HG03135 (cell line): ENCODE data around the gene LTB.
A peak's percentile ranks its signal among the peaks of the same experiment; 100 is the strongest.

Source experiments
- ATAC-seq: cut with Tn5 transposase; IDR thresholded peaks from one replicate; pipeline ENCODE4 v1.9.1; 2021; ENCODE audit warnings: mild to moderate bottlenecking, moderate library complexity; ENCODE audit not compliant: unreplicated experiment

Gene LTB, protein sequence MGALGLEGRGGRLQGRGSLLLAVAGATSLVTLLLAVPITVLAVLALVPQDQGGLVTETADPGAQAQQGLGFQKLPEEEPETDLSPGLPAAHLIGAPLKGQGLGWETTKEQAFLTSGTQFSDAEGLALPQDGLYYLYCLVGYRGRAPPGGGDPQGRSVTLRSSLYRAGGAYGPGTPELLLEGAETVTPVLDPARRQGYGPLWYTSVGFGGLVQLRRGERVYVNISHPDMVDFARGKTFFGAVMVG

DNA sequence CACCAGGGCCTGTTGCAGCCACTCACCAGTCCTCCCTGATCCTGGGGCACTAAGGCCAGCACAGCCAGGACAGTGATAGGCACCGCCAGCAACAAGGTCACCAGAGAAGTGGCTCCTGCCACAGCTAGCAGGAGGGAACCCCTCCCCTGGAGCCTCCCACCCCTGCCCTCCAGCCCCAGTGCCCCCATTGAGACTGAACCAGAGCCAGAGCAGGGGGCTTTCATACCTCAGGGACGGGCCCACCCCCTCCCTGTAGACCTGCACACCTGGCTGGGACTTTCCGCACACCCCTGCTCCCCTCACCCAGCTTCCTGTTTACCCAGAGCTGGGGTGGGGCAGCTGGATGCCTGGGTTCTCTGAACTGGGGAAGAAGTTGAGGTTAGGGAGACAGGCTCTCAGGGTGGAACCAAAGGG, at the start of gene LTB:
Gene LTB (minus strand): TSS at position 195 of the 414 bp plus-strand sequence. CDS start 7 bp downstream, at position 188.
- ATAC-seq, result no peak

DNA sequence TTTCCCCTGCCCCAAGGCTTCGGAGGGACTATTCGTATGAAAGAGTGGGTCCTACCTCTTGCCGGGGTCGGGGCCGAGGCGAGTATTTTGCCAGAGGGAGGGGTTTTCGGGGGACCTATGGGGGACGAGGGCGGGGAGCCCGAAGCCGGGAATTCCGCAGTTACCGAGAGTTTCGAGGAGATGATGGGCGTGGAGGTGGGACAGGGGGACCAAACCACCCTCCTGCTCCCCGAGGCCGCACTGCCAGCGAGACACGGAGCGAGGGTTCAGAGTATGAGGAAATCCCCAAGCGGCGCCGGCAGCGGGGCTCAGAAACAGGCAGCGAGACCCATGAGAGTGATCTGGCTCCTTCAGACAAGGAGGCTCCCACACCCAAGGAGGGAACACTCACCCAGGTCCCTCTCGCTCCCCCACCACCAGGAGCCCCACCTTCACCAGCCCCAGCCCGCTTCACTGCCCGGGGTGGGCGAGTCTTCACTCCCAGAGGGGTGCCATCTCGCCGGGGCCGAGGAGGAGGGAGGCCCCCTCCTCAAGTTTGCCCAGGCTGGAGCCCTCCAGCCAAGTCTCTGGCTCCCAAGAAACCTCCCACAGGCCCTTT, 49.6 kb upstream of the LTB start:
- no peak for ATAC-seq

DNA sequence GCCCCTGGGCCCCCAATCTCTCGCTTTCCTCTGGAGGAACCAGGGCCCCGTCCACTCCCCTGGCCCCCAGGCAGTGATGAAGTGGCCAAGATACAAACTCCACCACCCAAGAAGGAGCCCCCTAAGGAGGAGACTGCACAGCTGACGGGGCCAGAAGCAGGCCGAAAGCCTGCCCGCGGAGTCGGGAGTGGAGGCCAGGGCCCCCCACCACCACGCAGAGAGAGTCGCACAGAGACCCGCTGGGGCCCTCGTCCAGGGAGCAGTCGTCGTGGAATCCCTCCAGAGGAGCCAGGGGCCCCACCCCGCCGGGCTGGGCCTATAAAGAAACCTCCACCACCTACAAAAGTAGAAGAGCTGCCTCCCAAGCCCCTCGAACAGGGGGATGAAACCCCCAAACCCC, 49.0 kb upstream of the LTB start:
- ATAC-seq, result no peak

DNA sequence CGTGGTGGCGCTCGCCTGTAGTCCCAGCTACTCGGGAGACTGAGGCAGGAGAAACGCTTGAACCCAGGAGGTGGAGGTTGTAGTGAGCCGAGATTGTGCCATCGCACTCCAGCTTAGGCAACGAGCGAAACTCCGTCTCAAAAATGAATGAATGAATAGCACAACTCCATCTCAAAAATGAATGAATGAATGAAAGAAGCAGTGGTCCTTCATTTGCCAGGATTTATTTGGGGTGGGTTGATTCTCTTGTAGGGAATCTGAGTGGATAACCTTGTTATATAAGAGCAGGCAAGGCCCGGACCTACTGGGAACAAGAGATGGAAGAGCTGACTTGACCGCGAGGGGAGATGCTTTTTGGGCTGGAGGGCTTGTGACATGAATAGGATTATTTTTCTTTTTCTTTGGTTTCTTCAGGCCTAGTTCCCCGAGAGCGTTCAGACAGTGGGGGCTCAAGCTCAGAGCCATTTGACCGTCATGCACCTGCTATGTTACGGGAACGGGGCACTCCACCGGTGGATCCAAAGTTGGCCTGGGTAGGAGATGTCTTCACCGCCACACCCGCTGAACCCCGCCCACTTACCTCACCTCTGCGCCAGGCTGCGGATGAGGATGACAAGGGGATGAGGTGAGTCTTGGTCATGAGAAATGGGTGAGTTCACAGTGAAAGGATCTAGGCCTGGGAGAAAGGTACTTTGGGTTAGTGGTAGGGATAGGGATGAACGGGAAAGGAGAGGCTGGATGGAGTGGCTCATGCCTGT, 48.1 kb upstream of the LTB start:
- ATAC-seq, result no peak

DNA sequence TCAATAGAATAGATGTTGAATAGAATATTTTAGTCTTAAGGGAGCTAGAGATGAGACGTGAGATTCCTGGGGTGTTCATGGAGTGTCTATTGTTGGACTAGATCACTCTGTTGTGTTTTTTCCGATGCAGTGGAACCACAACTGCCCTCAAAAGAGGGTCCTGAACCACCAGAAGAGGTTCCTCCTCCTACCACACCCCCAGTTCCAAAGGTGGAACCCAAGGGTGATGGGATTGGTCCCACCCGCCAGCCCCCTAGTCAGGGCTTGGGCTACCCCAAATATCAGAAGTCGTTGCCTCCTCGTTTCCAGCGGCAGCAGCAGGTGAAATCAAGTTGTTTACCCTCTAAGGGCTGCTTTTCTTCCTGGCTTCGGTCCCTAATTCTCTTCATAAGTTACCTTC, 46.8 kb upstream of the LTB start:
- ATAC-seq, result no peak

DNA sequence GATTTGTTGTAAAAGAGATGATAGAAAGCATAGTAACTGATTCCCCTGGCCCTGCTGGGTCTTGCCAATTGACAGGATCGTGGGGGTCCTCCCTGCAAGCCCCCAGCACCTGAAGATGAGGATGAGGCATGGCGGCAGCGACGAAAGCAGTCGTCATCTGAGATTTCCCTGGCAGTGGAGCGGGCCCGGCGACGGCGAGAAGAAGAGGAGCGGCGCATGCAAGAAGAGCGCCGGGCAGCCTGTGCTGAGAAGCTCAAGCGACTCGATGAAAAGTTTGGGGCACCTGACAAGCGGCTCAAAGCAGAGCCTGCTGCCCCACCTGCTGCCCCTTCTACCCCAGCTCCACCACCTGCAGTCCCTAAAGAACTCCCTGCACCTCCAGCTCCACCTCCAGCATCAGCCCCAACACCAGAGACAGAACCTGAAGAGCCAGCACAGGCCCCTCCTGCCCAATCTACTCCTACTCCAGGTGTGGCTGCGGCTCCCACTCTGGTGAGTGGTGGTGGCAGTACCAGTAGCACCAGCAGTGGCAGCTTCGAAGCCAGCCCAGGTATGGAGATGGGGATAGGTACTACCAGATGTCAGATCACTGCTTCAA, 45.6 kb upstream of the LTB start:
- ATAC-seq, result no peak

DNA sequence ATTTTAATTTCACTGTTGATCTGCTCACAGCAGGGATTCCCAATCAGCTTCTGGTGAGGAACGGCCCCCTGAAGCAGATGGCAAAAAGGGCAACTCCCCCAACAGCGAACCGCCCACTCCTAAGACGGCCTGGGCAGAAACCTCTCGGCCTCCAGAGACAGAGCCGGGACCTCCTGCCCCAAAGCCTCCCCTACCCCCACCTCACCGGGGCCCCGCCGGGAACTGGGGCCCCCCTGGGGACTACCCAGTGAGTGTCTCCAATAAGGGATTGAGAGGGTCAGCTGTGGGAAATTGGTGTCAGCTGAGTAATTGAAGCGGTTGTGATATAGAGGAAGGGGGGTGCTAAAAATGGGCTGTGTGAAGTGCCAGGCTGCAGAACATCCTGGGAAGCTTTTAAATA, 44.7 kb upstream of the LTB start:
- ATAC-seq, result no peak

DNA sequence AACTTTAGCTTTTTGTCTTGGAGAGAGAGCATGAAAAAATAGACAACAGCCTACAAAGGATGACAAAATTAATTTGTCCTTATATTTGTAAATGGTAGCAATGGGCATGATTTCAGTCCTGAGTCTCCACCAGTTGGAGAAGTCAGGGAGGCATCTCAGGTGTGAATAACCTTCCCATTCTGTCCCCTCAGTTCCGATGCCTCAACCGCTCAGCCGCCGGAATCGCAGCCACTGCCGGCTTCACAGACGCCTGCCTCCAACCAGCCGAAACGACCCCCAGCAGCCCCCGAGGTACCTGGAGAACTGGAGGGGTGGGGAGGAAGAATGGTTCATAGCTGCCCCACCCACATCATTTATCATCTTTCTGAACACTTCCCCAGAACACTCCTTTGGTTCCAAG, 41.8 kb upstream of the LTB start:
- no peak for ATAC-seq

DNA sequence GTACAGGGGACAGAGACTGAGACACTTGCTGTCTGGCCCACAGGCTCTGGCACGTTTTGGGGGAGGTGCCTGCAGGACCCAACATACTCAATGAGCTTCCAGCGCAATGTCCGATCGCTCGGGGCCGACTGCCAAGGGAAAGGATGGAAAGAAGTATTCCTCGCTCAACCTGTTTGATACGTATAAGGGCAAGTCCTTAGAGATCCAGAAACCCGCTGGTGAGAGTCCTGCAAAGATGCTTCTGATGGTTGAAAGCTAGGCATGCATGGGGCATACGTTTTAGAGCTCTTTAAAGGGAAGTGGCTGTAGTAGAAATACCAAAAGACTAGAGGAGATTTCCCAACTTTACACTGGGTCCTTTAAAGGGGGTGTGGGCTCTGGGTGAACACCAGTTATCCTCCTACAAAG, 40.5 kb upstream of the LTB start:
- ATAC-seq, result no peak

DNA sequence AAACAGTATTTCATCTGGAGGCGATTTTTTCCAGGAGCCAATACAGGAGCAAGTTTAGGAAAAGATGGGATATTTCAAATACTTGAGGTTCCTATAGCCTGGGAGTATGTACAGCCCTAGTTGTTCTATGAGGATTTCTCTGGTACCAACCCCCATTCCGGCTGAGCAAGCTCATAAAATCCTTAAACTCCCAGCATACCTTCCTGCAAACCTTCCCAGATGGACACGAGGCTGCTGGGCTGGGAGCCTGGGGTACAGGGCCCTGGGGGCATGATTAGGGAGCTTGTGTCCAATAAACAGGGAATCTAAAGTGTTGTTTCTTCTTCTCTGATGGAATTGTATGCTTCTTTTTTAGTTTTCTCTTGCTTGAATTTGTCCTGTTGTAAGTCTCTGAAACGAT, 39.8 kb upstream of the LTB start:
- ATAC-seq, result no peak

DNA sequence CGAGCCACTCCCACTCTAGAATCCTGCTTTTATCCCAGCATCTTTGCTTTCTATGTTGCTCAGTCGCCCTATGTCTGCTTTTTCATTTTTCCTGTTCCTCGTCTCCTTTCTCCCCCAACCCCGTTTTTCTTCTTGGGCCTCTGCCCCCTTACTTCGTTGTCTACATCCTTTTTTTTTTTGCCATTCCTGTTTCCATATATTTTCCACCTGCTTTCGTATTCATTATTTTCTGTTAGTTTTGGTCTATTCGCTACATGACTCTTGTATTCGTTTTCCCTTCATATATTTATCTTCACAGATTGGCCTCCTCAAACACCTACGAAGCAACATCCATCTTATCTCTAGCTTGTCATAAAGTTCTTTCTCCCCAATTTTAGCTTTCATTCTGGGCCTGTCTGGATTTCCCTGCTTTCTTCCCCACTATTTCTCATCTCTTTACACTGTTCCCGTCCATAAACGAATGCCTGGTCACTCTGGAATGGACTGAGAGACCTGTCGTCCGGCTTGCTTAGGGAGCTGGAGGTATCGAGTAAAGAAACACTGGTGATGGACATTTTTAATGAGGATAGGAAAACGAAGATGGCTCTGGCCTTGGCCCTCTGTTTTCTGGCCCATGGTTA, 39.2 kb upstream of the LTB start:
- ATAC-seq, result no peak

DNA sequence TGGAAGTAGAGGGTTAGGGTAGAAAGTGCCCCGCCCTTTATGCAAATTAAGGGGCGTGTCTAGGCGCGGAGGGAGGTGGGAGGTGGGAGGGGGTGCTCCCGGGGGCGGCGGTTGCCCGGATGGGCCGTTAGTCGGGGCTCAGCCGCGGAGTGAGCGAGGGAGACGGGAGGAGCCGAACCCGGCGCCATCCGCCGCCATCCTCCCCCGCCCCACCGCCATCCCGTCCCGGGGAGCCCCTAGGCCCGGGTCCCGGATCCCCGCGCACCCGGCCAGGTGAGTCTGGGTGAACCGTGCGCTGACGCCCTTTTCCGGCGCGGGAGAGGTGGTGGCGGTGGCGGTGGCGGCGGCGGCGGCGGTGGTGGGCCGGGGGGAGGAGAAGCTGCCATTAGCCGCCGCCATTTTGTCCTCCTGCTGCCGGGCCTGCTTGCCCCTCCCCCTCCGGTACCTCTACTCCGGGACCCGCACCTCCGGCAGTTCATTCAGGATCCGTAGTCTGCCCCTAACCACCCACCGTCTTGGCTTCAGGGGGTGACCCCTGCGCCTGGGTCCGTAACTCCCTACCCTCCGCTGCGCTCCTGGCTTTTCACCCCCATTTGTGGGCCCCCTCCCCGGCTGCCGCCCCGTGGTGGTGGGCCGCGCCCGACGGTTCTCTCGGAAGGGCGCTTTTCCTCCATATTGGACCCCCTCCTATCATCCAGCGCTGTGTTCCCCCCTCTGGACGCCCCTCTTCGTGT, 38.5 kb upstream of the LTB start, which contains the start of gene PRRC2A:
Gene PRRC2A (plus strand): TSS at position 130 of the 734 bp plus-strand sequence. CDS start 2,075 bp downstream, outside the sequence.
- ATAC-seq, result peak; percentile 24

DNA sequence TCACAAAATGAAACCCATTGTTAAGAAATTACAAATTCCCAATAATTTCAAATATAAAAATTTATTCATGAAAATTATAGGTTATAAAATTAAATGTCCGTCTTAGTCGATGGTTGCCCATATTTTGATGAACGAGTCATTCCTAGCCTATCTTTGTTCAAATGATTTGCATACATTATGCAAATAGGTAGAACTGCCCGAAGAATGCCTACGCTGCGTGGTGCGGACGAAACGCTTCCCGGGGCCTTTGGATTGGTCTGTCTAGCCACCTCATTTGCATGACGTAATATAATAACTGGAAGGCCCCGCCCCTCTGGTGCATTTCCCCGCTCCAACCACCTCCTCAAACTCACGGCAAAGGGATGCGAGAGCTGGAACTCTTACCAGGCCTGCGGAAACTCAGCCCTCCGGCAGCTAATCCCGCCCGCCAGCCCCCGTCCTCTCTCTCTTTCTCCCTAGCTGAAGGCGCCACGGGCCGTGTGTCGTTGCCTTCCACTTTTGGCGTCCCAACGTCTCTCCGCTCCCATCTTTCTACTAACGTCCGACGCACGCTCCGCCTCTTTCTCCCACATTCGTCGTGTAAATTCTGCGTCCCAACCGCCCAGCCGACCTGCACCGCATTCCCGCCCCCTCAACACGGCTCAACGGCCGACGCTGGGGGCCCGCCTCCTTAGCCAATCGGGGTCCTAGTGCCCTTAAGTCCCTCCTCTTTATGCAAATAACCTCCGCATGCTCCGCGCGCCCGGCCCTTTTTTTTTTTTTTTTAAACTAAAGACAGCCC, 37.8 kb upstream of the LTB start:
- peak; percentile 76 for ATAC-seq

DNA sequence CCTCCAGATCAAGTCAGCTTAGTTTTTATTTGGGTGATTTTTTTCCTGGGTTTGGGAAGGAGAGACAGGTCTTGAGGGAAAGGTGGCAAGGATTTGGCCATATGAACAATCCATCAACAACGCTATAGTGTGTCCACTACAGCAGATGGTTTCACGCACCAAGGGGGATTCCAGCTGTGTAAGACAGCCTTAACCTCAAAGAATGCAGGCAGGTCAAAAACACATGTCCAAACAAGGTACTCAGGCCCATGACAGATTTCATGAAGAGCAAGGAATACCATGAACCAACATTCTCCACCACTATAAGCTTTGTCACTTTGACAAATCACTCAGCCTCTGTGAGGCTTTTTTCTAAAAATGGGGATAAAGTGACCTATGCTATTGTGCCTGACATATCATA, 34.8 kb upstream of the LTB start:
- no peak for ATAC-seq

DNA sequence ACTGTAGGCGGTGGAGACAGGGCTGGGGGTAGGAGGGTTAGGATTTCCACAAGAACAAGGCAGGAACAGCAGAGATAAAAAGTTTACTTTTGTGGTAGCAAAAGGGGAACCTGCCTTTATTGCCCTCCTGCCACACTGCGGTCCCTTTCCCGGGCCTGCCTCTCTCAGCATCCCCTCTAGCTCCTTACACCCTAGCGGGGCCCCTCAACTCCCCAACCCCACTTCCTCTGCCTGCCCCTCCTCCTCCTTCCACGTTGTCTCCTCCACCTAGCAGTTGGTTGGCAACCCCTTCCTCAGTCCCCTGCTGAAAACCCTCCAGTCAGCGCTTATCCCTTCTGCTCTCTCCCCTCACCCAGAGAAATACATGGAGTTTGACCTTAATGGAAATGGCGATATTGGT, 33.5 kb upstream of the LTB start:
- no peak for ATAC-seq

DNA sequence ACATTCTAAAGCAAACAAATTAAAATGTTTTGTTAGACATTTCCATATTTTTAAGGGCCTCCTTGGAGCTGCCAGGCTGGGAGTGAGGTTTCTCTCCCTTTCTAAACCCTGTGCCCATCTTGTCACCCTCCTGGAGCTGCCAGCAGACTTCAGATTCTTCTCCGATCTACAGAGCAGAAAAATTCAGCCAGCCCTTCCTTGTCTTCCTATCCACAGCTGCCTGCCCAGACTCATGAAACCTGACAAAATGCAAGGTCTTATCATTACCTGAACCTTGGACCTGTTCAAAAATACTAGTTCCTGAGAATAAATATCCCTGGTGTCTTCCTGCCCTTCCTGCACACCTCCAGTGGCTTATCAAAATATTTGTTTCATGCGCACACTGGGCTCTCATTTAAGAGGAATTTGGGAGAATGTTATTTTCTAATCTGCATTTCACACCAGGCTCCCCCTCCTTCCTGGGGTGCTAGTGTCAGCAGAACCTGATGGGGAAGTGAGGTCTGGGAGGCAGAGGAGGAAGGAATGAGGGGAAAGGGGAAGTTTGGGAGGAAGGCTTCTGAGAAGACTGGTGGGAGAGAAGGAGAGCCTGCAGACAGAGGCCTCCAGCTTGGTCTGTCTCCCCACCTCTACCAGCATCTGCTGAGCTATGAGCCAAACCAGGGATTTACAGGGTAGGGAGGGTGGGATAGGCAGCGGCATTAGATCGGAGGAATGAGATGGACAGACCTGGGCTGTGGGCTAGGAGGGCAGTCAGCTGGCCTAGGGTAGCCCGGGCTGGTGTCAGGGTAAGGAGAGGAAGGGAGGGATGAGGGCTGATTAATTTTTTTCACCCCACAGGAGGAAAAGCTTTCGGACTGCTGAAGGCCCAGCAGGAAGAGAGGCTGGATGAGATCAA, 32.7 kb upstream of the LTB start, which contains the start of gene AIF1:
Gene AIF1 (plus strand): TSS at position 551 of the 895 bp plus-strand sequence. CDS start 96 bp downstream, at position 647.
- no peak for ATAC-seq

DNA sequence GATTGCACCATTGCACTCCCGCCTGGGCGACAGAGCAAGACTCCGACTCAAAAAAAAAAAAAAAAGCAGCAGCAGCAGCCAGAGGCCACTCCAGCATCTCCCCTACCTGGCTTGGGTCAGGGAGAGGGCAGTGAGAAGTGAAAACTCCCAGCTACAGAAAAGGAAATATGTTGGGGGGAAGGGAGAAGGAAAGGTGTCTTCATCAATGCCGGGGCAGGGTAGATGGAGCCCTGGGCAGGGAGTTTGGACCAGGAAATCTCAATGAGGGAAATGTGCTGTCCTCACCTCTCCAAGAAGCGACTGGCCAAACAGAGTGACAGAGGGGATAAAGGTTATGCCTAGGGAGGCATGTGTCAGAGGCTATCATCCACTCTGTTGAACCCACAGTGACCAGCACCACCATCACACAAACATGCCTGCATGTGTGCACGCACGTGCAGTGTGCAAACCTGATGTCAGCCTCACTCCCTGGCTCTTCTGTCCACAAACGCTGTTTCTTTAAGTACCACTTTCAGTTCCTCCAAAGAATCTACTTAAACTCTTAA, 31.9 kb upstream of the LTB start:
- ATAC-seq, result no peak

DNA sequence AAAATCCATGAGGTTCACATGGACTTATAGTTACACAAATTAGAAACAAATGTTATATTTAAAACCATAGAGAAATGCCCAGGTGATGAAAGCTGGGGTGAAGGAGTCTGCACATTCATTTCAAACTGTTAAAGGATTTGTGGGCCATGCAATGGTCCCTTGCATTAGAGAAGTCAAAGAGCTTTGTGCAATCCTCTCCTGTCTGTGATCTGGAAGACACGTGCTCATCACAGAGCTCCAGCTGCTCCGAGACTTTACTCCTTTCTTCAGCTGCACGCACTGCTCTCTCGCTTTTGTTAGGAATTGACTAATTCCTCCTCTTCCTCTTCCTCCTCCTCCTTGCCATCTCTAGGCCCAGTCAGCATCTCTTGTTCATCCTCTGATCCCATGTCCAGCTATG, 28.7 kb upstream of the LTB start:
- no peak for ATAC-seq
